HG02798 (cell line): Measurements from ENCODE around the gene ABCB9.
"Not testable (repeated sequence)": the region's sequence is repeated elsewhere in the genome, so short reads cannot be mapped to it uniquely, and the experiment has no call there.

ENCODE experiments used
- ATAC-seq: cut with Tn5 transposase; IDR thresholded peaks from one replicate; pipeline ENCODE4 v1.9.1; 2021; ENCODE audit warnings: mild to moderate bottlenecking; ENCODE audit not compliant: unreplicated experiment, poor library complexity

The ABCB9 gene

DNA sequence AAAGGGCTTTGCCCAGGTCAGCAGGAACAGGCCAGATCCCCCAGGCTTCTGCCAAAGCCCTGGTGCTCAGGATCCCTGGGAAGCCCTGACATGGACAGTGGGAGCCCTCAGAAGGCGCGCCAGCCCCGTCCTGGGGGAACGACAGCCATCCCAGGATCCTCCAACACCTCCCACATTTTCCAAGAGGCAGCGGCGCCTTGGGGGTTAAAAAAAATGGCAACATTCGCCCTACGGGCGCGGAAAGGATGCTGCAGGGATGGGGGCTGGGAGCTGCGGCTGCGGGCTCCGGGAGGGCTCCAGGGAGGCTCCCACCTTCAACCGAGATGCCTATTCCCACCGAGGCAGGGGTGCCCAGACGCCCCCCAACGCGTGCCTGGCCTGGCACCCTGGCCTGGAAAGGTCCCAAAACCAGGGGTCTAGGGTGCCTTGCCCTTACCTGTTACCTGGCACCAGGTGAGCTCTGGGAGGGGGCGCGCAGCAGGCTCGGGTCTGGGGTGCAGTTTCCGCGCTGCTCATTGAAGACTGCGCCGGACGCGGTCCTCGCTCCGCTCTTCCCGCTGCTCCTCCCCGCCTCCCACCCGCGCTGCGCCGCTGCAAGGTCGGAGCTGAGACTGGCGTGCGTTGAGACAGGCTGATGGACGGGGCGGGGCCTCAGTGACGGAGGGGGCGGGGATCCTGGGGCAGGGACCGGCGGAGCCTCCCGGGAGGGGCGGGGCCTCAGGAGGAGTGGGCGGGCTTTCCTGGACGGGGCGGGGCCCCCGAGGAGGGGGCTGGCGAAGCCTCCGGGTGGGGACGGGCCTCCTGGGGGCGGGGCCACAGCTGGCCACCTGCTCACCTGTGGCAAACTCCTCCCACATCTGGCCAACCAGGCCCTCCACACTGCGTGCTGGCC is at the start of gene ABCB9:
Gene ABCB9 (minus strand): TSS at position 613 of the 892 bp plus-strand sequence. CDS start 6,228 bp downstream, outside the sequence.
- ATAC-seq = peak; percentile 80

DNA sequence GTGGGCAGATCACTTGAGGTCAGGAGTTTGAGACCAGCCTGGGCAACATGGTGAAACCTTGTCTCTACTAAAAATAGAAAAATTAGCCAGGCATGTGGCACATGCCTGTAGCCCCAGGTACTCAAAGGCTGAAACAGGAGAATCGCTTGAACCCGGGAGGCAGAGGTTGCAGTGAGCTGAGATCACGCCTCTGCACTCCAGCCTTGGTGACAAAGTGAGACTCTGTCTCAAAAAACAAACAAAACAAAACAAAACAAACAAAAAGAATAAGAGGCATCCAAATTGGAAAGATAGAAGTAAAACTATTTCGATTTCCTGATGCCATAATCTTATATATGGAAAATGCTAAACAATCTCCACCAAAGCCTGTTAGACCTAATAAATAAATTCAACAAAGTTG is 48.2 kb upstream of the ABCB9 start:
- not testable (repeated sequence) for ATAC-seq

DNA sequence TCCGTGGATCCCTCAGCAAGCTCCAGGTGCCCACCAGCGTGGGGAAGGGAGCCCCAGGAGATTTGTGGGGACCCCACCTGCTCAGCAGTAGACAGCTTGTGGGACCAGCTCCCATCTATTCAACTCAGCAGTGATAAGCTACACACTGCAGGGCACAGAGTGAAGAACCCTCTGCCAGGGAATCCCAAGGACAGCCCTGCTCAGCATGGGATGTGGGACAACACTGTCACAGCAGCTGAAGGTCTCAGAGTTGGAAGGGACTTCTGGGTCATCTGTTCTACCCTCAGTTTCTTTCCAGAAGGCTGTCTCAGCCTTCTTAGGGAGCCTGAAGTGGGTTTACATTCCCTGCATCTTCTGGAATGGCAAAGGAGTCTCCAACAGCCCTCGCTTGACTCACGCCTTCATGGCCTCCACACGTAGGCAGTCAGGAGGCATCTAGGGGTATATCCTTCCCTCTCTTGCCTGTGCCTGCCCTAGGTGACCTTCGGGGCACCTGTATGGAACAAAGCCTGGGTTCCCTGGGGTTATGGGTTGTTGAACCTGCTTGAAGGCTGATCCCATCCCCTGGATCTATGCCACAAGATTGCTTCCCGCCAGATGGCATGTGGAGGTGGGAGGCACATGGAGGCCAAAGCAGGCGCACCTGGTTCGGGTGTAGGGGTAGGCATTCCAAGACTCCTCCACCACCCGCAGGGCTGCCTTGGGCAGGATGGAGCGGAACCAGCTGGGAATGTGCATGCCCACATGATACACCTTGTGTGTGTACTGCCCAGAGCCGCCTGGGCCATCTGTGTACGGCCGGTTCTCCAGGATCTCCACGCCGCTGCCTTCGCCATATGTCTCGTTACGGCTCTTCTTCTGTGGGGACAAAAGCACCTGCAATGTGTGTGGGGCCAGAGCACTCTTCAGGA is 47.2 kb upstream of the ABCB9 start:
- no peak for ATAC-seq

DNA sequence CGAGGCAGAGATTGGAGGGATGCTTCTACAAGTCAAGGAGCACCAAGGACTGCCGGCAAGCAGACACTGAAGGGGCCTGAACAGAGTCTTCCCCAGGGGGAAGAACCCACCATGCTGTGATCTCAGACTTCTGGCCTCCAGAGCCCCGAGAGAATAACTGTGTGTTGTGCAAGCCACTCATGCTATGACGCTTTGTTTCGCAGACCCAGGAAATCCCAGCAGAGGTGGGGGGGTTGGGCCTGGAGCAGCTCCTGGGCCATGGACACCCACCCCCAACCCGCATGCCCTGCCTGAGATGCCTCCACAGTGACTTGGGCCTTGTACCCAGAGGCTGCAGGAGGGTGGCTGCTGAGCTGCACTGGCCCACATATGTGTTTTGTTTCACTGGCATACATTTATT is 45.4 kb upstream of the ABCB9 start:
- no peak for ATAC-seq

DNA sequence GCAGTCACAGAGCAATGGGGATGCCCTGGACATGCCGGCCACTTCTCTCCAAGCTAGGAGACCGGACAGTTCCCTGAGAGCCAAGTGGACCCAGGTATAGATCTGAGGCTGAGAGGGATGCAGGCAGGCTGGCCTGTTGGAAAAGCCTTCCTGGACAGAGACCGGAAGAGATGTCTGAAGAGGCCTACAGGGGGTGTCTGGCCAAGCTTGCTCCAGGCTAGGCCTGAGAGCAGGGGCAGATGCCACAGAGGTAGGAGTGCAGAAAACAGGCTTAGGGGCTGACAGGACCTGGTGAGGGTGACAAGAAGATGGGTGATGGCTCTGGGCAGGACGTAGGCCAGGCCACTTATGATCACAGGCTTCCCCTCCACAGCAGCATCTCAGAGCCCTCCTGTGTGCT is 44.4 kb upstream of the ABCB9 start:
- ATAC-seq = no peak

DNA sequence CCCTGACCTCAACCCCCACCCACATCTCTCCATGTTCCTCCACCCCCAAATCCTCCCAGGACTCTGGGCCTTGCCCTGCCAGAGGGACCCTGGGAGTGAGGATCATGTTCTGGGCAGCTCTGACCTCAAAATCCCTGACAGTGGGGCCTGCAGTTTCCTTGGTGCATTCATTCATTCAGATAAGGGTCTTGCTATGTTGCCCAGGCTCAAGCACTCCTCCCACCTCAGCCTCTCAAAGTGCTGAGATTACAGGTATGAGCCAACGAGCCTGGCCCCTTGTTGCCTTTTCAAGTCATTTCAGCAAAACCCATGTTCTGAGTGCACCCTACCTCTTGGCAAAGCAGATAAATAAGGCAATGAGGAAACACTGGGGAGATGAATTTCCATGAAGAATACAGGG is 43.8 kb upstream of the ABCB9 start:
- no peak for ATAC-seq

DNA sequence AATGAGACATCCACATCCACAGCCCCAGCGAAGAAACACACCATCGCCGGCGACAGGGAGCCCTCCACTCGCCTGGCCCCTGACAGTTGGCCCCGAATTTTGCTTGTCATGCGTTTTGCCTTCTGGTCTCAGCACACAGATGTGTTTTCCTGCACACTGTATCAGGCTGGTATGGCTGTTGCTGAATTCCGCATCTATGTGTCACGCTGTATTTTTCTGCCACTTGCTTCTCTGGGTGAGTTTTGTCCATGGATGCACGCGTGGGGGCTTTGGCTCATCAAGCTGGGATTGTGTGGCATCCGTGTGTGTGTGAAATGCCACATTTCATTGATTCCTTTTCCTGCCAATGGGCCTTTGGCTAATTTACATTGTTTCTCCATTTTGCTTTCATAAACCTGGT is 40.7 kb upstream of the ABCB9 start:
- no peak for ATAC-seq

DNA sequence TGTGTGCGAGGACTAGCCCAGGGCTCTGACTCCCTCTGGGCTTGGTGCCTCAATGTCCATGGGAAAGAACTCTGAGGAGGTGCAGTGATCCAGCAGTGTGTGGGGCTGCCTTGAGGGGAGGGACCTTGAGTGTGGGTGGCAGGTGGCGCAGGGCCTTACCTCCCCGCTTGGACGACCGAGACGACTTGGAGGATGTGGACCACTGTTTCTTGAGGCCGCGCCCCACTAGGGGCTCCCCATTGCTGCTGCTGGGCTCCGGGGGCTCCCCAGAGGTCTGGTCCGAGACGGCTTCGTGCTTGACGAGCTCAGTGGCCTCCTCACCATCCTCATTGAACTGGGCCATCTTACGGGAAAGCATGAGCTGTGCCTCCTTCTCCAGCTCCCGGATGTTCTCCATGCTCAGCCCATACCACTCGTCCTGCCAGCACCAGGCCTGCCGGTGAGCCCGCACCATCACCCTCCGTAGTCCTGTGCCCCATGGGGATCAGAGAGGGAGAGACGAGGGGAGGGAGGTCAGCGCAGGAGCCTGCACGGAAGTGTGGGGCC is 38.9 kb upstream of the ABCB9 start:
- ATAC-seq = no peak

DNA sequence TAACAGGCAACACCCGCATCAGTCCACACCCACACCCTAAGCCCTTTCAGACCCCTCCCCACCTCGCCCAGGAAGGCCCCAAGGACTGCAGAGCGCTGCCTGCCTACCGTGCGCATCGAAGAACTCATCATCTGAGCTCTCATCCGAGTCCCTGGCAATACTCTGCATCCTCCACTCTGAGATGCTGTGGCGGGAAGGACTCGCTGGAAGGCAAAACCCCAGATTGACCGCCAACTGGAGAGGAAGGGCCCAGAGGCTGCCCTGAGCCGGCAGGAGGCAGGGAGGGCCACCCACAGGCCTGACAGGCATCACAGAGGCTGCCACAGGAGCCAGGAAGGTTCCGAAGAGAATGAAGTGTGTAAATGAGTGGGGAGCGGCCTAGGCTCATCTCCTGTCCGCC is 38.0 kb upstream of the ABCB9 start:
- ATAC-seq = no peak

DNA sequence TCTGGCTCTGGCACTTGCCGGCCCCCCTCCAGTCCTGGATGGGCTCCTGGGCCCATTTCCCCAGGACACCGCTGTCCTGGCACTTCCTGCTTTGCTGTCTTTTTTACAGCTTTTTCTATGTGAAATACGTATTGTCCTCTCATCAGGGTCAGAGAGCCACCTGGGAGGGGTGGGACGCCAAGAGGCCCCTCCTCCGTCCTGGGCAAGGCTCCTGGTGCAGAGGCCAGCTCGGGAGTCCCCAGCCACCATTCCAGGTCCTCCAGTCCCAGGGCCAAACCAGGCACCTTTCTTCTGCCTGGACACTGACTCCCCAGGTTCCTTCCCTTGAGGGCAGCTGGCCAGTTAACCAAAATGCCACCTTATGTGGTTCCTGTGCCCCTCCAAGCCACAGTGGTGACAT is 37.0 kb upstream of the ABCB9 start:
- ATAC-seq = no peak

DNA sequence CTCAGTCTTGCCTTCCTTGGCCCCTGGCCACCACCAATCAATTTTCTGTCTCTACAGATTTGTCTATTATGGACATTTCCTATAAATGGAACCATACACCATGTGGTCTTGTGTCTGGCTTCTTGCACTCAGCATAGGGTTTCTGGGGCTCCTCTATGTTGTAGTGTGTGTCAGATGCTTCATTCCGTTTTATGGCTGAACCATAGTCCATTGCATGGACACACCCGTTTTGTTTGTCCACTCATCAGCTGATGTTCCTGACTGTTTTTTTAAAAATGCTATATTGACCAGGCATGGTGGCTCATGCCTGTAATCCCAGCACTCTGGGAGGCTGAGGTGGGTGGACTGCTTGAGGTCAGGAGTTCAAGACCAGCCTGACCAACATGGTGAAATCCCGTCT is 35.2 kb upstream of the ABCB9 start:
- no peak for ATAC-seq

DNA sequence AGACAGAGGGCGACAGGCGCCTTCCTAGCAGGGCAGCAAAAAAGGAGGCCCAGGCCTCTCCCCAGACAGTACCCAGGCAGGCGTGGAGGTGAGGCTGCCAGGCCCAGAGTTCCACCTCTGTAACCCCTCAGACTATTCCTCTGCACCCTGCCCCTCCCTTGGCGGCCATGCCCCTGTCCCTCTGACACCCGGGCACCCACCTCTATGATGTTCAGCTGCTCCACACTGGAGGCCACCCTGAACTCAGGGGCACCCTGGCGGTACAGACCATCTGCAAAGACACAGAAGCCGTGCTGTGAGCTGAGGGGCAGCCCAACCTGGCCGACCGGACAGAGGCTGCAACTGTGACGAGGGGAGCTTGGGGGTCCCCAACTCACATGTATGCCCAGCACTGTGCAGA is 34.3 kb upstream of the ABCB9 start:
- no peak for ATAC-seq

DNA sequence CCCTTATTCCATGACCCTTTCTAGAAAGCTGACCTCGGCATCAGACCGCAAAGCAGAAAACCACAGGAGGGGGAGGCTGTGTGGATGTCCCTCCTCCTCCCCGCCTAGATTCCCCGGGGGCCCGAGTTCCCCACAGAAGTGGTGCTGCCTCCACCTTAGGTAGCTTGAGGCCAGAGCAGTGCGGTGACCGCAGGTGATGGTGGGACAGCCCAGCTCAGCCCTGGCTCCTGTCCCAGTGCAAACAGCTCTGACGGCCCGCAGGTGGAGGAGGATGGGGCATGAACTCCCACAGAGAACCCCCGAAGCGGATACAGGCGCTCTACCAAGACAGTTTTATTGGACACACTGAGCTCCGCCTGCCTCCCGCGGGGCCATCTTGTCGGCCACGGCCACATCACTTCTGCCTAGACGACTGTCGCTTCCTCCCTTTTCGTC is 33.7 kb upstream of the ABCB9 start:
- ATAC-seq = no peak

DNA sequence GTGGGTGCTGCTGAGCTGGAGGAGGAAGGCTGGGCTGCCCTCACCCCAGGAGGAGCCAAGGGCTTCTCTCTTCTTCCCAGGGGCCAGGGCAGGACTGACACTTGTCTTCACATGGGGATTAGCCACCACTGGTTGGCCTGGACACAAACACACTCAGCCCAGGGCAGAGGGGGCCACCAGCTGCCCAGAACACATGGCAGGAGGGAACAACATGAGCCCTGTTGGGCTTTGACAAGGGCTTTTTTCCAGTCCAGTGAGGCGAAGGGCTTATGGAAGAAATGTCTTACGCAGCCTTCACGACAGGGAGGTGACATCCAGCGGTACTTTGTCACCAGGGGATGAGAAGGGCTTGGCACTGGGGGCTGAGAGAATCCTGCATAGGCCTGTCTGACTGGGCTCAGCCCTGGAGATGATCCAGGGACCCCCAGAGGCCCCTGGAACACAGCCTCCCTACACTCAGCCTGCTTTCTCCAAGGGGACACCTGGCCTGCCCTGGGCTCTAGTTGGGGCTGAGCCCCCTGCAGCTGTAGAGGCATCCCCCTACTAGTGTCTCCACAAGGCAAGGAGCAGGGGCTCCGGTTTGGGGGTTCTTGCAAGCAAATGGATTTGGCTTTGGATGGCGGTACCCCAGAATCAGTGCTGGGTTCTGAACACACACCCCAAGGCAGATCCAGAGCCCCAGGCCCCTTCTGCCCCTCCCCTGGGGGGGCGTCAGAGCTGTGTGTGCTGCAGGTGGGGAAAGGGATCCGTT is 33.1 kb upstream of the ABCB9 start:
- ATAC-seq = no peak

DNA sequence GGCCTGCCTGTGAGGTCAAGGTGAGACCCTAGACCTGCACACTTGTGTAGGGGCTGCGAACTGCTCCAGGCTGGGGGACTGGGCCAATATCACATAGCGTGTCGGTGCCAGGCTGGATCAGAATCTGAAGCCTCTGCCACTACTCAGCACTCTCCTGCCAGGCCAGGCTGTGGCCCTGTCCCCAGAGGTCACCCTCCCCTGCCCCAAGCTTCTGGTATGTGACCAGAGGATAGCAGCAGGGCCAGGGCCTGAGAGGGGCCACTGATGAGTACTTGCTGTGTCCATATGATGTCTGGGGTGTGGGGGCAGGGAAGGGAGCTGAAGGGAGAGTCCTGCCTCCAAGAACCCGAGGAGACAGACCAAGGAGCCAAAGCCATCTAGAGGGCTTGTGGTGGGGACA is 32.1 kb upstream of the ABCB9 start:
- no peak for ATAC-seq

DNA sequence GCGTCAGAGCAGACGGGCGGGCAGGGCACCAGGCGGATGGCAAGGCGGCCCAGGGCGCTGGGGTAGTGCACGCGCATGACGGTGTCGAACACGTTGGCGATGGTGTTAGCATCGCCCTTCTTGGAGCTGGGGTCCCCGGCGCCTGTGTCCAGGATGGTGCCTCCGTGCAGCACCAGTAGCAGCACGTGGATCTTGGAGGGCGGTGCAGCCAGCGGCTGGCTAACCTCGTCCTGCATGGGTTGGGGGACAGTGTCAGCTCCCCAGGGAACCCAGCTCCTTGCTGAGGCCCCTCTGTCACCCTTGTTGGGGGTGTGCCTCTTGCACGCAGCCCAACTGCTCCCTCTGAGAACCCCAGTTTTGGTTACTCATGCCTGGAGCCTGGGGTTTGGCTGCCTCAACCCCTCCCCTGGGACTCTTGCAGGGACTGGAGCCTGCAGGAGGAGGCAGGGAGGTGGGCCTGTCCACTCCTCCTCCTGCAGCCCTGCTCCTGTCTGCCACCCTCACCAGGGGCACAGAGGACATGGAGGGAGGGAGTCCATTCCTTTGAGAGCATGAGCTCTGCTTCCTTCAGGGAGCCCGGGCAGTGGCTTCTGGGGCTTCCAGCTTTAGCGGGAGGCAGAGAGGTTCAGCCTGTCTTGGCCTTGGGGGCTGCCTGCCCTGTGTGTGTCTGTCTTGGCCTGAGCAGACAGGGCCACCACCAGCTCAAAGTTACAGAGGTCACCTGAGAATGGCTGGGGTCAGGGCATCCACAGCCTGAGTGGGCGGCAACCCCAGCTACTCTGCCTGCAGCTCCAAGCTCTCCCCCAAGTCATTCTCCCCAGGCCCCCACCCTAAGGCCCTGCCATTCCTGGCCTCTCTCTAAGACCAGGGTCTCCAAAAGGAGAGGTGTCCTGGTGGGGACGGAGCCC is 31.3 kb upstream of the ABCB9 start:
- ATAC-seq = no peak

DNA sequence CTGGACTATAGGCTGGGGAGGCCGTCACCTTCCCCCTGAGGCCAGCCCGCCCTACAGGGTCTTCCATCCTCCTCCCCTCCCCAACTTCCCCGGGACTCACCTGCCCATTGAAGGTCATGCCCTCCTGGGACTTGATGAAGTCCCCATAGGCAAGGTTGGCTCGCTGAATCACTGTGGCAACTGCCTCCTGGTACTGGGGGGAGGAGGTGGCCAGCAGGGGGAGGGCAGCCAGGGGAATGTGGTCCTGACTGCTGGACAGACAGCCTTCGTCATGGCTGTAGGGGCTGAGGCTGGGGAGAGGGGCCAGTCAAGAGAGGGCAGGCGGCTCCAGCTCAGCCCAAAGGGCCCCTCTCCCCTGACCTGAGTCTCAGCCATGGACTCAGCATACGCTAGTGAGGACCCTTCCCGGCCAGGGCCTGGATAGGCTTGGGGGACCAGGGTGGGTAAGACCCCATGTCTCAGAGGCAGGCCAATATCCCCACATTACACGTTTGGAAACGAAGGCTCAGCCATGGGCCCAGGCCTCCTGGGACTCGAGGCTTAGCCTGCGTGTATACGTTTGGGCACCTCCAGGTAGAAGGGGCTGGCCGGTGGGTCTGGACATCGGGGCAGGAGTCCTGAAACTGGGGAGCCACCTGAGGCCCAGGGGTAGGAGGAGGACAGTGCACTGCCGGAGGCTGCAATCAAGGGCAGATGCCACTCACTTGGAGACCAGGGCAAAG is 30.5 kb upstream of the ABCB9 start:
- ATAC-seq = no peak

DNA sequence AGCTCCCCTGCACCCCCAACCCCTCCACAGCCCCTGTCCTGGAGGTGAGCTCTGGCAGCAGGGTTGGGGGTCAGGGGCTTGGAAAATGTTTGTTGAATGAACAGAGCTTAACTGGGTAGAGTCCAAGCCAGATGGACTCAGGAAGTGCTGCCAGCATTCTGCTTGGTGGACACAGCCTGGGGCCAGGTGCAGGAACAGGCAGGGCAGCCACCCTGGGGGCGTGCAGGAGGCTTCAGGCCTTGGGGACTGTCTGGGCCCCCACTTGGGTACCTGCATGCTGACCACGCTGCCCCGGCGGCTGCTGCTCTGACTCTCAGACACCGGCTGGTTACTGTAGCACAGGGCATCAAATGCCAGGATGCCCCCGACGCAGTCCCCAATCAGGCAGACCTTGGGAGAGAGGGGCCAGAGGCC is 29.9 kb upstream of the ABCB9 start:
- ATAC-seq = no peak
